Erythroblast (primary cell): ENCODE data around the gene GP1BA.

Source experiments
- GATA1 ChIP-seq: IDR thresholded peaks from 2 replicates; pipeline ENCODE4 v1.6.1; 2011; ENCODE audit warnings: low read depth, mild to moderate bottlenecking, control low read depth, low read length, moderate library complexity
- POLR2A ChIP-seq: IDR thresholded peaks from 2 replicates; pipeline ENCODE4 v1.6.1; 2011; ENCODE audit warnings: mild to moderate bottlenecking, low read length

- TF ChIP-seq POLR2A = no peak
- no peak for TF ChIP-seq GATA1
Observed at GRCh38 chr17:4940555-4941318, 8.7 kb downstream of the GP1BA start.
